HepG2 (cell line): ENCODE data around the gene ETNK1. TPM values are rescaled to one million over a fixed set of nuclear protein-coding genes. Genes with fewer than 3 reads are reported as not detected.

Experiments
- ATF4 ChIP-seq, 2 experiments: fragments of 450-650 bp in 1 of 2; sonication (generic) in 1 of 2; formaldehyde crosslinking; IDR thresholded peaks; 2 replicates each; pipeline versions ENCODE4 v1.5.0 to v1.8.0; 2020 to 2022; ENCODE audit warnings: mild to moderate bottlenecking in 1 of 2, missing genetic modification reagents in 1 of 2
- CHCHD3 ChIP-seq: sonication (generic); formaldehyde crosslinking; IDR thresholded peaks from 2 replicates; pipeline ENCODE4 v1.8.0; 2022; ENCODE audit warnings: mild to moderate bottlenecking, missing genetic modification reagents, moderate library complexity
- DR1 ChIP-seq: sonication (generic); formaldehyde crosslinking; IDR thresholded peaks from 2 replicates; pipeline ENCODE4 v1.8.0; 2021; ENCODE audit warnings: mild to moderate bottlenecking, missing genetic modification reagents, inconsistent platforms
- IRF9 ChIP-seq: sonication (generic); formaldehyde crosslinking; IDR thresholded peaks from 2 replicates; pipeline ENCODE4 v1.8.0; 2022; ENCODE audit warnings: missing genetic modification reagents, mild to moderate bottlenecking, borderline replicate concordance
- JUN ChIP-seq: sonication (generic); formaldehyde crosslinking; IDR thresholded peaks from 2 replicates; pipeline ENCODE4 v1.4.0; 2020; ENCODE audit warnings: mild to moderate bottlenecking, missing genetic modification reagents
- KAT7 ChIP-seq: IDR thresholded peaks from 2 replicates; pipeline ENCODE4 v1.6.1; 2018; ENCODE audit warnings: borderline replicate concordance, missing compliant biosample characterization
- KMT2B ChIP-seq: IDR thresholded peaks from 2 replicates; pipeline ENCODE4 v1.6.1; 2016; ENCODE audit warnings: missing genetic modification reagents, missing compliant biosample characterization
- NFKBIZ ChIP-seq: IDR thresholded peaks from 2 replicates; pipeline ENCODE4 v1.6.1; 2018; ENCODE audit warnings: missing genetic modification reagents, missing compliant biosample characterization
- ZBTB43 ChIP-seq: sonication (generic); formaldehyde crosslinking; conservative IDR thresholded peaks from 2 replicates; pipeline ENCODE4 v1.4.0; 2020; ENCODE audit warnings: missing genetic modification reagents
- ZFAT ChIP-seq: sonication (generic); formaldehyde crosslinking; conservative IDR thresholded peaks from 2 replicates; pipeline ENCODE4 v1.8.1; 2023; ENCODE audit warnings: missing genetic modification reagents, inconsistent platforms
- ZFP41 ChIP-seq: sonication (generic); formaldehyde crosslinking; IDR thresholded peaks from 2 replicates; pipeline ENCODE4 v1.4.0; 2020; ENCODE audit warnings: mild to moderate bottlenecking, missing genetic modification reagents, borderline replicate concordance
- ZNF143 ChIP-seq: sonication (generic); formaldehyde crosslinking; IDR thresholded peaks from 2 replicates; pipeline ENCODE4 v1.4.0; 2020; ENCODE audit warnings: missing genetic modification reagents
- ZNF460 ChIP-seq: sonication (generic); formaldehyde crosslinking; IDR thresholded peaks from 2 replicates; pipeline ENCODE4 v1.5.1; 2020; ENCODE audit warnings: missing genetic modification reagents, mild to moderate bottlenecking, borderline replicate concordance
- ZNF510 ChIP-seq: sonication (generic); formaldehyde crosslinking; IDR thresholded peaks from 2 replicates; pipeline ENCODE4 v1.4.0; 2020; ENCODE audit warnings: low read depth, mild to moderate bottlenecking, missing genetic modification reagents
- ZNF563 ChIP-seq: sonication (generic); formaldehyde crosslinking; IDR thresholded peaks from 2 replicates; pipeline ENCODE4 v1.8.0; 2022; ENCODE audit warnings: mild to moderate bottlenecking, moderate library complexity, missing genetic modification reagents
- polyA plus RNA-seq, 8 experiments: library from polyadenylated mRNA; depleted of rRNA in 3 of 8; stranded (reverse) in 7 of 8; unstranded in 1 of 8; fragments of >200 nt; fragmentation: Illumina TruSeq in 4 of 8; extraction: Trizol in 4 of 8; gene quantifications; 2 replicates each; pipeline versions ENCODE4 v1.2.1 to v1.2.3, GENCODE V29; 2011 to 2016; ENCODE audit warnings: low read depth in 4 of 8, missing spikeins in 1 of 8, mixed read lengths in 1 of 8; ENCODE audit not compliant: insufficient read depth in 1 of 8
- total RNA-seq, 5 experiments: library from RNA; depleted of rRNA; stranded (reverse); fragments of >200 nt; fragmentation: Illumina TruSeq; extraction: Trizol; gene quantifications; 2 replicates each; pipeline ENCODE4 v1.2.3, GENCODE V29; 2016; ENCODE audit warnings: low read depth in 1 of 5
- TF ChIP-seq, protein P1 (sequence below): sonication (generic); formaldehyde crosslinking; conservative IDR thresholded peaks from 2 replicates; pipeline ENCODE4 v1.4.0; 2020; ENCODE audit warnings: mild to moderate bottlenecking, missing genetic modification reagents, moderate library complexity
- TF ChIP-seq, protein P2 (sequence below): IDR thresholded peaks from 2 replicates; pipeline ENCODE4 v1.6.1; 2016; ENCODE audit warnings: control low read depth
- TF ChIP-seq, protein P3 (sequence below): sonication (generic); formaldehyde crosslinking; conservative IDR thresholded peaks from 2 replicates; pipeline ENCODE4 v1.5.0; 2020; ENCODE audit warnings: missing genetic modification reagents

Gene ETNK1
- total and polyA plus RNA-seq, 2 of the 13 experiments (the other 11 are each of a cell fraction or from before 2014, with no cell fraction given): 14.4 to 55.7 TPM

DNA sequence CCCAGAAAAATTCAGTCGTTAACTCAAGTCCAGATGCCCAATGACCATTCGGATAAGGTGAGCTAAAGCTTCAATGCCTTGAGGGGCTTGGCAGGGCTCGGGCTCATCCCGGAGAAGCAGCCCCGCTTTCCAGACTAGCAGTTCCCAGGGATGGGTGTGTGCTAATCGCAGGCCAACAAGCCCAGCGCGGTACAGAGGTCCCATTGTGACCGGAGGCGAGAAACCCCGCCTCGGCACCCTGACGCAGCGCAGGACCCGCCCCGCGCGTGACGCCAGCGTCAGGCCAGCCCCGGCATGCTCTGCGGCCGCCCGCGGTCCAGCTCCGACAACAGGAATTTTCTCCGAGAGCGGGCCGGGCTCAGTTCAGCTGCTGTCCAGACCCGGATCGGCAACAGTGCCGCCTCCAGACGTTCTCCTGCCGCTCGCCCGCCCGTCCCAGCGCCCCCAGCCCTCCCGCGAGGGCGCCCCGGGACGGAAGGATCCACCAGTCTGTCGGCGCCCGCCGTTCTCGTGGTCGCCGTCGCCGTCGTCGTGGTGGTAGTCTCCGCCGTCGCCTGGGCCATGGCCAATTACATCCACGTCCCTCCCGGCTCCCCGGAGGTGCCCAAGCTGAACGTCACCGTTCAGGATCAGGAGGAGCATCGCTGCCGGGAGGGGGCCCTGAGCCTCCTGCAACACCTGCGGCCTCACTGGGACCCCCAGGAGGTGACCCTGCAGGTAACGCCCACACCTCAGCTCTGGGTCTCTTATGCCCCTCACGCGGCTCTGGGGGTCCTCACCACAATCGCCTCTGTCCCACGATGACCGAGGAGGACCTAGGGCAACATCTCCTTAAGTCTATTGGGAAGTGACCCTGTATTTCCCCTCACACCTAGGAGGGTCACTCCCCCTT is at the start of gene ETNK1 (continued):
- TF ChIP-seq ATF4 (CRISPR knock-in tag; IDR thresholded peaks at IDR 0.05): 0 out of 4 replicates have a peak, but pooled peaks of 1 of the 2 experiments have one; percentile 49
- peak; percentile 82; the same call in 1 of the 2 replicates for TF ChIP-seq ZFP41 (CRISPR knock-in tag)
- peak; percentile 89; the same call in 1 of the 2 replicates for TF ChIP-seq ZFAT (CRISPR knock-in tag)
- TF ChIP-seq ZNF510 (CRISPR knock-in tag): peak; percentile 89; the same call in 1 of the 2 replicates
- TF ChIP-seq ZNF460 (CRISPR knock-in tag): no peak
- TF ChIP-seq, protein P1, sequence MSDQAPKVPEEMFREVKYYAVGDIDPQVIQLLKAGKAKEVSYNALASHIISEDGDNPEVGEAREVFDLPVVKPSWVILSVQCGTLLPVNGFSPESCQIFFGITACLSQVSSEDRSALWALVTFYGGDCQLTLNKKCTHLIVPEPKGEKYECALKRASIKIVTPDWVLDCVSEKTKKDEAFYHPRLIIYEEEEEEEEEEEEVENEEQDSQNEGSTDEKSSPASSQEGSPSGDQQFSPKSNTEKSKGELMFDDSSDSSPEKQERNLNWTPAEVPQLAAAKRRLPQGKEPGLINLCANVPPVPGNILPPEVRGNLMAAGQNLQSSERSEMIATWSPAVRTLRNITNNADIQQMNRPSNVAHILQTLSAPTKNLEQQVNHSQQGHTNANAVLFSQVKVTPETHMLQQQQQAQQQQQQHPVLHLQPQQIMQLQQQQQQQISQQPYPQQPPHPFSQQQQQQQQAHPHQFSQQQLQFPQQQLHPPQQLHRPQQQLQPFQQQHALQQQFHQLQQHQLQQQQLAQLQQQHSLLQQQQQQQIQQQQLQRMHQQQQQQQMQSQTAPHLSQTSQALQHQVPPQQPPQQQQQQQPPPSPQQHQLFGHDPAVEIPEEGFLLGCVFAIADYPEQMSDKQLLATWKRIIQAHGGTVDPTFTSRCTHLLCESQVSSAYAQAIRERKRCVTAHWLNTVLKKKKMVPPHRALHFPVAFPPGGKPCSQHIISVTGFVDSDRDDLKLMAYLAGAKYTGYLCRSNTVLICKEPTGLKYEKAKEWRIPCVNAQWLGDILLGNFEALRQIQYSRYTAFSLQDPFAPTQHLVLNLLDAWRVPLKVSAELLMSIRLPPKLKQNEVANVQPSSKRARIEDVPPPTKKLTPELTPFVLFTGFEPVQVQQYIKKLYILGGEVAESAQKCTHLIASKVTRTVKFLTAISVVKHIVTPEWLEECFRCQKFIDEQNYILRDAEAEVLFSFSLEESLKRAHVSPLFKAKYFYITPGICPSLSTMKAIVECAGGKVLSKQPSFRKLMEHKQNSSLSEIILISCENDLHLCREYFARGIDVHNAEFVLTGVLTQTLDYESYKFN (CRISPR knock-in tag): peak; percentile 47
- TF ChIP-seq DR1 (CRISPR knock-in tag): peak; percentile 91
- TF ChIP-seq ZNF563 (CRISPR knock-in tag): peak; percentile 74; the same call in 1 of the 2 replicates
- peak; percentile 96 for TF ChIP-seq KAT7 (CRISPR knock-in tag)
- TF ChIP-seq ZBTB43 (CRISPR knock-in tag): peak; percentile 76
- TF ChIP-seq, protein P2, sequence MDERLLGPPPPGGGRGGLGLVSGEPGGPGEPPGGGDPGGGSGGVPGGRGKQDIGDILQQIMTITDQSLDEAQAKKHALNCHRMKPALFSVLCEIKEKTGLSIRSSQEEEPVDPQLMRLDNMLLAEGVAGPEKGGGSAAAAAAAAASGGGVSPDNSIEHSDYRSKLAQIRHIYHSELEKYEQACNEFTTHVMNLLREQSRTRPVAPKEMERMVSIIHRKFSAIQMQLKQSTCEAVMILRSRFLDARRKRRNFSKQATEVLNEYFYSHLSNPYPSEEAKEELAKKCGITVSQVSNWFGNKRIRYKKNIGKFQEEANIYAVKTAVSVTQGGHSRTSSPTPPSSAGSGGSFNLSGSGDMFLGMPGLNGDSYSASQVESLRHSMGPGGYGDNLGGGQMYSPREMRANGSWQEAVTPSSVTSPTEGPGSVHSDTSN (CRISPR knock-in tag): no peak
- peak; percentile 92 for TF ChIP-seq IRF9 (CRISPR knock-in tag)
- peak; percentile 91 for TF ChIP-seq ZNF143 (CRISPR knock-in tag)
- TF ChIP-seq JUN: peak; percentile 68; the same call in 1 of the 2 replicates
- TF ChIP-seq, protein P3, sequence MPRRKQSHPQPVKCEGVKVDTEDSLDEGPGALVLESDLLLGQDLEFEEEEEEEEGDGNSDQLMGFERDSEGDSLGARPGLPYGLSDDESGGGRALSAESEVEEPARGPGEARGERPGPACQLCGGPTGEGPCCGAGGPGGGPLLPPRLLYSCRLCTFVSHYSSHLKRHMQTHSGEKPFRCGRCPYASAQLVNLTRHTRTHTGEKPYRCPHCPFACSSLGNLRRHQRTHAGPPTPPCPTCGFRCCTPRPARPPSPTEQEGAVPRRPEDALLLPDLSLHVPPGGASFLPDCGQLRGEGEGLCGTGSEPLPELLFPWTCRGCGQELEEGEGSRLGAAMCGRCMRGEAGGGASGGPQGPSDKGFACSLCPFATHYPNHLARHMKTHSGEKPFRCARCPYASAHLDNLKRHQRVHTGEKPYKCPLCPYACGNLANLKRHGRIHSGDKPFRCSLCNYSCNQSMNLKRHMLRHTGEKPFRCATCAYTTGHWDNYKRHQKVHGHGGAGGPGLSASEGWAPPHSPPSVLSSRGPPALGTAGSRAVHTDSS (CRISPR knock-in tag): no peak
- peak; percentile 83 for TF ChIP-seq NFKBIZ (CRISPR knock-in tag)
- TF ChIP-seq CHCHD3 (CRISPR knock-in tag): peak; percentile 27; the same call in 1 of the 2 replicates
- peak; percentile 95 for TF ChIP-seq KMT2B (CRISPR knock-in tag)
